BLaER1 (cell line): ENCODE data around the gene GATA2.

Experiments
- H3K27ac ChIP-seq: shearing (Covaris generic); formaldehyde crosslinking; 2 replicates; pipeline ENCODE4 v1.8.1; 2022
- H3K27me3 ChIP-seq: shearing (Covaris generic); formaldehyde crosslinking; 2 replicates; pipeline ENCODE4 v1.8.1; 2022
- H3K36me3 ChIP-seq: shearing (Covaris generic); formaldehyde crosslinking; 2 replicates; pipeline ENCODE4 v1.8.1; 2022
- H3K4me1 ChIP-seq: shearing (Covaris generic); formaldehyde crosslinking; 2 replicates; pipeline ENCODE4 v1.8.1; 2022
- H3K4me2 ChIP-seq: shearing (Covaris generic); formaldehyde crosslinking; 2 replicates; pipeline ENCODE4 v1.8.1; 2022
- H3K4me3 ChIP-seq: shearing (Covaris generic); formaldehyde crosslinking; 2 replicates; pipeline ENCODE4 v1.8.1; 2022
- H3K9ac ChIP-seq: shearing (Covaris generic); formaldehyde crosslinking; 2 replicates; pipeline ENCODE4 v1.8.1; 2022
- H3K9me3 ChIP-seq: shearing (Covaris generic); formaldehyde crosslinking; 2 replicates; pipeline ENCODE4 v1.8.1; 2022
- H4K20me1 ChIP-seq: shearing (Covaris generic); formaldehyde crosslinking; 2 replicates; pipeline ENCODE4 v1.8.1; 2022
- Cebpa-rat ChIP-seq: shearing (Covaris generic); IDR thresholded peaks from 2 replicates; pipeline ENCODE4 v1.8.1; 2022

The GATA2 gene

DNA sequence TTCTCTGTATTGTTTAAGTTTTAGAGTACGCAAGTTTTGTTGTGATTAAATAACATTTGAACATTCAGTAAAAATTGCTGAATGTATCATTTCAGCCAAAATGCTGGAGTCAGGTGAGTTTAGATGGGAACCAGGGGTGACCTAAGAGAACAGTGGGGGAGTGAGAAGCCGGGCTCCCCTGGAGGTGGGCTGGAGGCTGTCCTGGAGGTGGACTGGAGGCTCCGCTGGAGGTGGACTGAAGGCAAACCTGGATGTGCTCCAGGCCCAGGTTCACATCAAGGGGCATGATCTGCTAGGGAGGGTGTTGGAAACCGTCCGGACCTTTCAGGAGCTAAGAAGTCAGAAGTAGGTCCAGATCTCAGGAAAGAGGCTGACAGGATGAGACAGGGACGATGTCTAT, 50.1 kb downstream of the GATA2 start:
- H3K27ac ChIP-seq, result no peak overlapping the region
- TF ChIP-seq Cebpa-rat, result no peak

DNA sequence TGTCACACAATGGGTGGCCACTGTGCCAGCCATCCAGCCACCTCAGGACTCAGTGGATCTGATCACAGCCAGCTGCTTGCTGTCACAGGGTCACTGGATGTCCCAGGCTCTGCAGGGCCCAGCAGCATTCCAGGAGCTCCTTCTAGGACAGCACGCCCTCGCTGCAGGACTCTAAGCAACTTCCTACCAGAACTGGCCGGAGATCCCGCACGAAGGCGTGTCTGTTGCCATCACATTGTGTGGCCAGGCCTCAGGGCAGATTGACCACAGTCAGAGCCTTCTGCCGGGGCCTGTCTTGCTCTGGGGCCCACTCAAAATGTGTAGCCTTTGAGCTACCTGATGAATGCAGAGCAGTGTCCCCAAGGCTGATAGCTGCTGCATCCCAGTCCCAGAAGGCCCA, 50.9 kb downstream of the GATA2 start:
- no peak for TF ChIP-seq Cebpa-rat
- H4K20me1 ChIP-seq, result no peaks in the 10 kb centered on the region
- no peak overlapping the region for H3K4me3 ChIP-seq
- peaks cover under 1% of the 10 kb centered on the region; the same call in 1 of the 2 replicates for H3K4me1 ChIP-seq
- H3K36me3 ChIP-seq, result no peaks in the 10 kb centered on the region
- no peaks in the 10 kb centered on the region for H3K27me3 ChIP-seq
- H3K4me2 ChIP-seq, result no peak overlapping the region
- no peak overlapping the region for H3K9ac ChIP-seq
- H3K9me3 ChIP-seq, result peaks cover 6% of the 10 kb centered on the region; the same call in 1 of the 2 replicates
- no peak overlapping the region for H3K27ac ChIP-seq

More for the DNA sequence above, 50.1 kb downstream of the GATA2 start:
- Histone ChIP-seq H3K9me3 (peaks cover 10% of the 10 kb centered on the region; the same call in 1 of the 2 replicates), H3K27me3 (no peaks in the 10 kb centered on the region), H3K9ac (no peak overlapping the region), H3K36me3 (no peaks in the 10 kb centered on the region), H3K4me3 (no peak overlapping the region), H3K4me1 (peaks cover 9% of the 10 kb centered on the region), H4K20me1 (no peaks in the 10 kb centered on the region), H3K4me2 (no peak overlapping the region)

- no peak overlapping the region for H3K4me3 ChIP-seq
- no peaks in the 10 kb centered on the region for H3K4me1 ChIP-seq
- TF ChIP-seq Cebpa-rat, result no peak
- peaks cover 13% of the 10 kb centered on the region for H3K27me3 ChIP-seq
- no peaks in the 10 kb centered on the region for H3K36me3 ChIP-seq
- H3K27ac ChIP-seq, result no peak overlapping the region
- H3K9me3 ChIP-seq, result no peaks in the 10 kb centered on the region
- H3K9ac ChIP-seq, result no peak overlapping the region
- H4K20me1 ChIP-seq, result no peaks in the 10 kb centered on the region; the same call in 1 of the 2 replicates
- H3K4me2 ChIP-seq, result no peak overlapping the region
Measured at GRCh38 chr3:128439226-128439625, 53.8 kb downstream of the GATA2 start.

- no peak overlapping the region for H3K9ac ChIP-seq
- H3K9me3 ChIP-seq, result no peaks in the 10 kb centered on the region
- peaks cover 19% of the 10 kb centered on the region for H3K27me3 ChIP-seq
- H3K4me1 ChIP-seq, result no peaks in the 10 kb centered on the region
- no peak for TF ChIP-seq Cebpa-rat
- peaks cover 5% of the 10 kb centered on the region; the same call in 1 of the 2 replicates for H4K20me1 ChIP-seq
- no peak overlapping the region for H3K4me3 ChIP-seq
- no peak overlapping the region for H3K4me2 ChIP-seq
- H3K27ac ChIP-seq, result no peak overlapping the region
- H3K36me3 ChIP-seq, result no peaks in the 10 kb centered on the region
Measured at GRCh38 chr3:128438488-128439072, 54.4 kb downstream of the GATA2 start.

- Histone ChIP-seq H3K4me1 (peaks cover 5% of the 10 kb centered on the region; the same call in 1 of the 2 replicates), H3K9ac (no peak overlapping the region), H3K36me3 (no peaks in the 10 kb centered on the region), H3K9me3 (no peaks in the 10 kb centered on the region), H4K20me1 (peaks cover 15% of the 10 kb centered on the region; the same call in 1 of the 2 replicates), H3K27ac (no peak overlapping the region), H3K4me2 (no peak overlapping the region), H3K4me3 (no peak overlapping the region), H3K27me3 (peaks cover 43% of the 10 kb centered on the region)
- TF ChIP-seq Cebpa-rat, result no peak
Measured at GRCh38 chr3:128436214-128436613, 56.8 kb downstream of the GATA2 start.

DNA sequence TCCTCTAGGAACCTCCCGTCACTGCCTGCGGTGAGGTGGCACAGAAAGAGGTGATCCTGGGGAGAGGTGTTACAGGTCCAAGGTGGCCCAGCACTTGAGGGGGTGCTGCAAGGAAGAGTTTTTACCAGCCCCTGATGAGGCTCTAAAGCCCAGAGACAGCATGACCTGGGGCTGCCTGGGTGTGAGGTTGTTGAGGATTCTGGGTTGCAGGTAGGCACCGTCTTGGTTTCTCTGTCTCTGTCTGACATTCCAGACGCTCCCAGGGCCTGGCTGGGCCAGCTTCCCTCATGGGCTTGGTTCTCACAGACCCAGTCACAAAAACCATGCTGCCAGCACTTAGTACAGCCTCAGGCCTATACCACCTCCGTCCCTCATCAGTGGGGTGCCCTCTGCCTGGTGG, 57.4 kb downstream of the GATA2 start:
- Histone ChIP-seq H3K4me1 (peaks cover 5% of the 10 kb centered on the region; the same call in 1 of the 2 replicates), H3K27ac (no peak overlapping the region), H3K9me3 (no peaks in the 10 kb centered on the region), H3K4me3 (no peak overlapping the region), H3K36me3 (no peaks in the 10 kb centered on the region), H4K20me1 (peaks cover 19% of the 10 kb centered on the region; the same call in 1 of the 2 replicates), H3K27me3 (peaks cover 50% of the 10 kb centered on the region), H3K4me2 (no peak overlapping the region), H3K9ac (no peak overlapping the region)
- no peak for TF ChIP-seq Cebpa-rat

- no peak for TF ChIP-seq Cebpa-rat
- Histone ChIP-seq H3K4me3 (no peak overlapping the region), H4K20me1 (peaks cover 24% of the 10 kb centered on the region; the same call in 1 of the 2 replicates), H3K36me3 (no peaks in the 10 kb centered on the region), H3K9me3 (no peaks in the 10 kb centered on the region), H3K27me3 (peaks cover 55% of the 10 kb centered on the region), H3K27ac (no peak overlapping the region), H3K9ac (no peak overlapping the region), H3K4me1 (peaks cover 5% of the 10 kb centered on the region; the same call in 1 of the 2 replicates), H3K4me2 (no peak overlapping the region)
Measured at GRCh38 chr3:128435058-128435457, 57.9 kb downstream of the GATA2 start.

DNA sequence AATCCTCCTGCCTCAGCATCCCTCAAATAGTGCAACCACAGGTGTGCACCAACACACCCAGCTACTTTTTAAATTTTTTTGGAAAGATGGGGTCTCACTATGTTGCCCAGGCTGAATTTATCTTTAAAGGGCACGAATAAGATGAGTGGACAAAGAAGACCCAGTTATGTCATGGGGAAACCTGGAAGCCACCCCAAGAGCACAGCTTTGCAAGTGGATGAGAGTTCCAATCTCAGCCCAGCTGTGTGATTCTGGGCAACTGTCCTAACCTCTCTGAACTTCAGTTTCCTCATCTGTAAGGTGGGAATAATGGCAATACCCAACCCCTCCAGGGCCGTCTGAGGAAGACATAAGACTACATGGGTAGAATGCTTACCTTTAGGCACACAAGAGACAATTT, 58.5 kb downstream of the GATA2 start:
- TF ChIP-seq Cebpa-rat, result no peak
- H3K9ac ChIP-seq, result no peak overlapping the region
- H3K4me2 ChIP-seq, result no peak overlapping the region
- H3K36me3 ChIP-seq, result no peaks in the 10 kb centered on the region
- H3K4me3 ChIP-seq, result no peak overlapping the region
- H3K4me1 ChIP-seq, result peaks cover 5% of the 10 kb centered on the region; the same call in 1 of the 2 replicates
- no peaks in the 10 kb centered on the region for H3K9me3 ChIP-seq
- peaks cover 55% of the 10 kb centered on the region for H3K27me3 ChIP-seq
- peaks cover 29% of the 10 kb centered on the region; the same call in 1 of the 2 replicates for H4K20me1 ChIP-seq
- no peak overlapping the region for H3K27ac ChIP-seq

- no peaks in the 10 kb centered on the region for H3K36me3 ChIP-seq
- H3K9ac ChIP-seq, result no peak overlapping the region
- H3K4me2 ChIP-seq, result no peak overlapping the region
- peaks cover 5% of the 10 kb centered on the region; the same call in 1 of the 2 replicates for H3K4me1 ChIP-seq
- peaks cover 55% of the 10 kb centered on the region for H3K27me3 ChIP-seq
- H4K20me1 ChIP-seq, result peaks cover 29% of the 10 kb centered on the region; the same call in 1 of the 2 replicates
- no peak for TF ChIP-seq Cebpa-rat
- no peak overlapping the region for H3K4me3 ChIP-seq
- no peaks in the 10 kb centered on the region for H3K9me3 ChIP-seq
- H3K27ac ChIP-seq, result no peak overlapping the region
Measured at GRCh38 chr3:128433837-128434165, 59.2 kb downstream of the GATA2 start.

DNA sequence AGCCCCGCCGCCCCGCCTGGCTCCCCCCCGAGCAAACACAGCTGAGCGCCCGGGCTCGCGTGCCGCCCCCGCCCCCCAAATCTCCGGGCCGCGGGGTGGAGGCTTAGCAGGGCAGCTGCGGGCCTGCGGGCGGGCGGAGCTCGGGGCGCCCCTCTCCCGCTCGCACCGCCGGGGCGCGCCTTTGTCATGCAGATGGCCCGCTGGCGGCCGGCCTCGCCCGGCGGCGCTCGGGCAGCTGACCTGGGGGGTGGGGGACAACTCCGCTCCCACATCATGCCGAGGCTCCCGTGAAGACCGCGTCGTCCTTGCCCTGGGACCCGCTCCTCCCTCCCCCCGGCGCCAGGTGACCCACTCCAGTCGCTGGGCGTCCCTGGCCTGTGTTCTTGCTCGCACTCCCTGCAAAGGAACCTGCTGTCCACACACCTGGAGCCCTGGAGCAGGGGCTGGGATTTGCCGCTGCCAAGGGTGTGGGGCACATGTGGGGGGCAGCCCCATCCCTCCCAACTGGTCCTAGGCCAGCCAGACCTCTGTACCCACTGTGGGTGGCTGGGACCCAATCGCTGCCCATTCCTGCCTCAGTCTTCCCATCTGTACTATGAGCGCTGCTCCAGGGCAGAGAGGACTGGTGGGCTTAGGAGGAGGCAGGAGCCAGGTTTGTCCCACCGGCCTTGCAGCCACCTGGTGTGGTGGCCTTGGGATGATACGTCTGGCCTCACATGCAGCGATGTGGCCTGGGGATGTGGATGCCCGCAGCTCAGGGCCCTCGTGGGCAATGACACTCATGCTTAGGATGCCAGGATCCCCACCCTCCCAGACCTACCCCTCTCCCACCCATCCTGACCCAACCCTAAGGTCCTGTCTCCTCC, 59.8 kb downstream of the GATA2 start:
- no peak overlapping the region for H3K27ac ChIP-seq
- no peaks in the 10 kb centered on the region for H3K9me3 ChIP-seq
- peaks cover 29% of the 10 kb centered on the region; the same call in 1 of the 2 replicates for H4K20me1 ChIP-seq
- peaks cover 55% of the 10 kb centered on the region for H3K27me3 ChIP-seq
- H3K4me1 ChIP-seq, result peaks cover 5% of the 10 kb centered on the region; the same call in 1 of the 2 replicates
- no peaks in the 10 kb centered on the region for H3K36me3 ChIP-seq
- no peak for TF ChIP-seq Cebpa-rat
- H3K4me3 ChIP-seq, result peak overlapping the region; percentile 28; the same call in 1 of the 2 replicates
- no peak overlapping the region for H3K9ac ChIP-seq
- H3K4me2 ChIP-seq, result peak overlapping the region; percentile 55
